Suprapubic skin (tissue), 4 donors: ENCODE measurements around the gene KCNJ18. TPM values are rescaled to one million over a fixed set of nuclear protein-coding genes. Genes with fewer than 3 reads are reported as not detected.
"Not testable (repeated sequence)": the region's sequence is repeated elsewhere in the genome, so short reads cannot be mapped to it uniquely, and the experiment has no call there.

Experiments used
- DNase-seq, 2 donors: peaks; one replicate each; pipeline ENCODE4 v3.0.0-alpha.2; 2019; ENCODE audit warnings: low spot score in 2 of 2
- H3K27ac ChIP-seq: fragments of 200-600 bp; sonication (generic); one replicate; pipeline ENCODE4 v1.5.1; 2019
- H3K27me3 ChIP-seq: fragments of 200-600 bp; sonication (generic); one replicate; pipeline ENCODE4 v1.5.1; 2019
- H3K36me3 ChIP-seq: fragments of 200-600 bp; sonication (generic); one replicate; pipeline ENCODE4 v1.5.1; 2019
- H3K4me1 ChIP-seq: fragments of 200-600 bp; sonication (generic); one replicate; pipeline ENCODE4 v1.5.1; 2019
- H3K4me3 ChIP-seq: fragments of 200-600 bp; sonication (generic); one replicate; pipeline ENCODE4 v1.5.1; 2019; ENCODE audit warnings: mild to moderate bottlenecking
- H3K9me3 ChIP-seq: fragments of 200-600 bp; sonication (generic); one replicate; pipeline ENCODE4 v1.5.1; 2019
- EP300 ChIP-seq: sonication (generic); formaldehyde crosslinking; IDR thresholded peaks from one replicate; pipeline ENCODE4 v1.6.1; 2017; ENCODE audit warnings: antibody characterized with exemption
- POLR2A ChIP-seq, 2 donors: fragments of 450-650 bp; IDR thresholded peaks; one replicate each; pipeline ENCODE4 v1.6.1; 2017; ENCODE audit warnings: antibody characterized with exemption in 2 of 2, mild to moderate bottlenecking in 2 of 2, moderate library complexity in 2 of 2
- POLR2AphosphoS5 ChIP-seq, 3 donors: sonication (generic); formaldehyde crosslinking; IDR thresholded peaks; one replicate each; pipeline ENCODE4 v1.6.1; 2017; ENCODE audit warnings: antibody characterized with exemption in 3 of 3
- WGBS: methylation state at CpG from one replicate; pipeline ENCODE4 v1.1.5; 2018; 5-methylcytosine and 5-hydroxymethylcytosine counted together
- total RNA-seq, 4 donors: library from RNA; depleted of rRNA; stranded (reverse); fragments of >200 nt; gene quantifications; one replicate each; pipeline ENCODE4 v1.1.0, GENCODE V29; 2016
- TF ChIP-seq, protein P1 (sequence below), 2 donors: fragments of 200-600 bp in 1 of 2; fragments of 450-650 bp in 1 of 2; sonication (generic) in 1 of 2; IDR thresholded peaks; one replicate each; pipeline ENCODE4 v1.5.1; 2016 to 2019; ENCODE audit warnings: antibody characterized with exemption in 2 of 2, mild to moderate bottlenecking in 1 of 2, moderate library complexity in 1 of 2

KCNJ18 gene
- total RNA-seq, 4 donors from 2014 or later = 2.3 to 32.9 (median 19.3) TPM

DNA sequence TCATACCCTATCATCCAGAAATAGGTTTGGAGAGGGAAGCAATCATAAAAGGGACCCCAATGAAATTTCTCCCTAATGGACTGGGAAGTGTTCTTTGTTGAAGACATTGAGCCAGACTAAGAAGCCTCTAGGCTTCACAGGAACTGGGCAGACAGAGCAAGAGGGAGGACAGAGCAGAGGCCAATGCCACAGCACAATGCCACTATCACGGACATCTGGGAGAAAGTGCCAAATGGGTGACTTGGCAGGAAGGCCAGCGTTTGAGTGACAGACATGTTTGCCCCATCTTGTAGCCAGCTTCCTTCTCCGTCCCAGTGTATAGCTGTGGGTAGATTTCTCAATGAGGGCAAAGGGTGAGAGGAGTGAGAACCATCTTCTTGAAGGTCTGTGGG, 16.6 kb upstream of the KCNJ18 start:
- H3K27me3 ChIP-seq, H3K36me3 ChIP-seq, H3K9me3 ChIP-seq, H3K27ac ChIP-seq, H3K4me1 ChIP-seq, H3K4me3 ChIP-seq: not testable (repeated sequence)
- DNase-seq = peak; percentile 24 to 49
- 89% methylated on average over 3 of the region's 3 CpGs for WGBS

DNA sequence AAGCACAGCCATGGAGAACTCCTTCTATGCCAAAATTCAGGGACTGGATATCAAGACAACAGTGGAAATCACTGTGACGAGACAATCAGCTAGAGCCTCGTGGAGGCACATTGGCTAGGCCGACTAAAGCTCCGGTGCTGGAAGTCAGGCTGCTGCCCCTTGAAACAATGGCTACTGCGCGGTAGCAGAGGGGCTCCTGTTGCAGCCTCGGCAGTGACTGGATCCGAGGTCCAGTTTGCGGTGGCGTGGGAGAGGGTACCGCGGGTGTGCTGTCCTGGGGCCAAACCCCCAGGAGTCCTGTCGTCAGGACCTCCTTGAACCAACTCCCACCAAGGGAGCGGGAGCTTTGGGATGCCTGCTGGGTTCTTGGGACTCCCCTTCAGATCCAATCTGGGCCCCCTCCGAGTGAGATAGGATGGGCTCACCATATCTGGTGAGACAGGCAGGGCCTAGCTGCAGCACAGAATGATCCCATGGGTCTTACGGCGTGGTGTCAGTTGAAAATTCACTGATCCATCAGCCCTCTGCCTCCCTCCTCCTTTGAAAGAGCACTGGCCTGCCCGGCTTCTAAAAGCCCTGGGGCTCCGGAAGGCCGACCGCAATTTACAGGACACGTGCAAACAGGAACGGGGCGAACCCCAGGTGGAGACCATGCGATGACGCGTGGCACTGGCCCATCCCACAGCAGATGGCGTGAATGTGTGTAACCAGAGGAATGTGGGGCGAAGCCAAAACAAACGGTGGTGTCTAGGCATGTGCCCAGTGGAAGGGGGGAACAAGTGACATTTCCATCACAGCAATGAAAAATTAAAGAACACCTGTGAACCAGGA, 15.8 kb upstream of the KCNJ18 start:
- WGBS = 84% methylated on average over 30 of the region's 30 CpGs
- H3K4me3 ChIP-seq = no peak overlapping the region
- no peaks in the 10 kb centered on the region for H3K4me1 ChIP-seq
- no peaks in the 10 kb centered on the region for H3K36me3 ChIP-seq
- H3K27ac ChIP-seq = no peak overlapping the region
- TF ChIP-seq POLR2A (IDR thresholded peaks at IDR 0.05) (no peak), POLR2AphosphoS5 (IDR thresholded peaks at IDR 0.05) (no peak)
- TF ChIP-seq, protein P1, sequence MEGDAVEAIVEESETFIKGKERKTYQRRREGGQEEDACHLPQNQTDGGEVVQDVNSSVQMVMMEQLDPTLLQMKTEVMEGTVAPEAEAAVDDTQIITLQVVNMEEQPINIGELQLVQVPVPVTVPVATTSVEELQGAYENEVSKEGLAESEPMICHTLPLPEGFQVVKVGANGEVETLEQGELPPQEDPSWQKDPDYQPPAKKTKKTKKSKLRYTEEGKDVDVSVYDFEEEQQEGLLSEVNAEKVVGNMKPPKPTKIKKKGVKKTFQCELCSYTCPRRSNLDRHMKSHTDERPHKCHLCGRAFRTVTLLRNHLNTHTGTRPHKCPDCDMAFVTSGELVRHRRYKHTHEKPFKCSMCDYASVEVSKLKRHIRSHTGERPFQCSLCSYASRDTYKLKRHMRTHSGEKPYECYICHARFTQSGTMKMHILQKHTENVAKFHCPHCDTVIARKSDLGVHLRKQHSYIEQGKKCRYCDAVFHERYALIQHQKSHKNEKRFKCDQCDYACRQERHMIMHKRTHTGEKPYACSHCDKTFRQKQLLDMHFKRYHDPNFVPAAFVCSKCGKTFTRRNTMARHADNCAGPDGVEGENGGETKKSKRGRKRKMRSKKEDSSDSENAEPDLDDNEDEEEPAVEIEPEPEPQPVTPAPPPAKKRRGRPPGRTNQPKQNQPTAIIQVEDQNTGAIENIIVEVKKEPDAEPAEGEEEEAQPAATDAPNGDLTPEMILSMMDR (IDR thresholded peaks at IDR 0.05) = no peak
- peak; percentile 68 to 83 for DNase-seq
- peaks cover 4% of the 10 kb centered on the region for H3K9me3 ChIP-seq
- H3K27me3 ChIP-seq = peaks cover 2% of the 10 kb centered on the region

DNA sequence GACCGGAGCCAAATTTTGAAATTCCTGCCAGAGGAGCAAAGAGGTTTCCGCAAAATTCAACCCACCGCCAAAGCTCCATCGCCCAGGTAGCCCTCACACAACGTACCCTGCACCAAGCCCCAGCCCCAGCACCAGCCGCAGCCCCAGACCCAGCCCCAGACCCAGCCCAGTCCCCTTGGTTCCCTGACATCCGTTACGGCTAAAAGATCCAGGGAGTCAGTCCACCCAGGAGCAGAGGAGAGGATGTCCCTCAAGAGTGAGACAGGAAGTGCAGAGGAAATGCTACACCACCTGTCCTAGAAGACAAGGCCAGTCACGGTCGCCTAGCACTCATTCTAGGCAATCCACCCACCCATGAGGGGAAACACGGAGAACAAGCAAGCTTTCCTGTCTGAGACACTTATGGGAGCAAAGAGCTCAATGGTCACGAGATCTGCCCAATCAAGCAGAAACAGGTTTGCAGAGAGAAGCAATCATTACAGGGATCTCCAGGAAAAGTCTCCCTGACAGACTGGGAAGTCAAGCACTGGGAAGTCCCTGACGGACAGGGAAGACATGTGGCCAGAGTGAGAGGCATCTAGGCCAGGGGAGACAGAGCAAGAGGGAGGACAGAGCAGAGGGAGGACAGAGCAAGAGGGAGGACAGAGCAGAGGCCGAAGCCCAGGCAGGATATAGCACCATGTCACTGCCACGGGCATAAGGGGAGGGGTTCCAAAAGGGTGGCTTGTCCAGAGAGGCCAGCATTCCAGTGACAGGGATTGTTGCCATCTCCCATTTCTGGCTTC, 15.0 kb upstream of the KCNJ18 start:
- no peak for TF ChIP-seq POLR2A (IDR thresholded peaks at IDR 0.05)
- no peak for TF ChIP-seq EP300
- TF ChIP-seq, protein P1 (IDR thresholded peaks at IDR 0.05) = no peak
- TF ChIP-seq POLR2AphosphoS5 (IDR thresholded peaks at IDR 0.05) = no peak
- Histone ChIP-seq H3K9me3 (peaks cover 4% of the 10 kb centered on the region), H3K27ac (no peak overlapping the region), H3K36me3 (no peaks in the 10 kb centered on the region), H3K4me1 (no peaks in the 10 kb centered on the region), H3K27me3 (peaks cover 2% of the 10 kb centered on the region), H3K4me3 (no peak overlapping the region)
- 71% methylated on average over 15 of the region's 15 CpGs for WGBS
- peak; percentile 49 to 77 for DNase-seq

DNA sequence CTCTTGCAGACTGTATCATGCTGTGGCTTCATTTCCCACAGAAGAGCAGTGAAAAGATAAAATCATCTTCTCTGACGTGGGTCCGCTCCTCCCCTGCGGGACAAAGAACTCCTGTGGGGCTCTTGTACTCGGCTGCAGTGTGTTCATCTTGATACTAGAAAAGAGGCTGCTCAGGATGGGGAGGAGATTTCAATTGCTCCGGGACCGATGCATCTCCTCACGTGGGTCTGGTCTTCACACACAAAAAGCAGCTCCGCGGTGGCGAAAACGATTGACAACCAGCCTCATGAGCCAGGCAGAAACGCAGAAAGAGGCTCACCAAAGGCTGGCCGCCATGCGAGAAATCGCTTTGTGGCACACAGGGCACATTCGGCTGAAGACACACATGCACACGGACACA, 14.4 kb upstream of the KCNJ18 start:
- Histone ChIP-seq H3K9me3 (peaks cover 4% of the 10 kb centered on the region), H3K36me3 (no peaks in the 10 kb centered on the region), H3K4me3 (no peak overlapping the region), H3K27ac (no peak overlapping the region), H3K4me1 (no peaks in the 10 kb centered on the region), H3K27me3 (peaks cover 2% of the 10 kb centered on the region)
- 83% methylated on average over 17 of the region's 17 CpGs for WGBS
- no peak for TF ChIP-seq POLR2AphosphoS5 (IDR thresholded peaks at IDR 0.05)
- TF ChIP-seq POLR2A (IDR thresholded peaks at IDR 0.05) = no peak
- TF ChIP-seq EP300 = no peak
- TF ChIP-seq, protein P1 (IDR thresholded peaks at IDR 0.05) = no peak
- DNase-seq = peak; percentile 56 to 72

DNA sequence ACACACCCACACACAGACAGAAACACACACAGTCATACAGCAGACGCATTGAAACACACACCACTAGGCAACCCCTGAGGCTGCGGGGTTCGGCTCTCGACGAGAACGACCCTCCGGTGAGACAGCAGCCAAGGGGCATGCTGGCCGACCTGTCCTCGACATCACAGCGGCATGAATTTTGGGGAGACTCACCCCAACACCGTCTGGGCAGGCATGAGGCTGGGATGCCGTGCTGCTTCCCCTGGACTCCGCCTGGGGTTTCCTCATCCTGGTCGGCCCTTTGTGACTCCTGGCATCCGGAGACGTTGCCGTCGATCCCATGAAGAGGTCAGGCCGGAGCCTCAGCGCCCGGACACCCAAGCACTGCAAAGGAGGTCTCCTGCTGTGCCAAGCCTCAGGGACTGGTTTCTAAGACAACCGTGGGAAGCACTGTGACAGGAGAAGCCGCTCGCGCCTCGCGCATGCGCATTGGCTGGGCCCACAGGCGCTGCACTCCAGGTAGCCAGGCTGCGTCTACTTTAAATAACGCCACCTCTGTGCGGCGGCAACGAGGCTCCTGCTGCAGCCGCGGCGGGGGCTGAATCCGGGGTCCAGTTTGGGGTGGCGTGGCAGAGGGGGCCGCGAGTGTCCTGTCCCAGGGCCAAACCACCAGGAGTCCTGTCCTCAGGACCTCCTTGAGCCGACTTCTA, 13.8 kb upstream of the KCNJ18 start:
- Histone ChIP-seq H3K27me3 (peaks cover 2% of the 10 kb centered on the region), H3K9me3 (peaks cover 4% of the 10 kb centered on the region), H3K36me3 (no peaks in the 10 kb centered on the region), H3K27ac (no peak overlapping the region), H3K4me1 (no peaks in the 10 kb centered on the region), H3K4me3 (no peak overlapping the region)
- DNase-seq = peak; percentile 45 to 77
- WGBS = 73% methylated on average over 24 of the region's 42 CpGs
- TF ChIP-seq EP300 = no peak
- no peak for TF ChIP-seq POLR2A (IDR thresholded peaks at IDR 0.05)
- no peak for TF ChIP-seq POLR2AphosphoS5 (IDR thresholded peaks at IDR 0.05)
- TF ChIP-seq, protein P1 (IDR thresholded peaks at IDR 0.05) = no peak
